Adipocyte (in vitro differentiated cells): ENCODE data around the gene STARD13.

Experiments
- DNase-seq: peaks from one replicate; pipeline ENCODE4 v3.0.0-alpha.2; 2015; ENCODE audit warnings: low read depth
- H3K27me3 ChIP-seq: replicated peaks from 2 replicates; pipeline ENCODE4 v1.7.0; 2013; ENCODE audit warnings: mild to moderate bottlenecking, low read length, moderate library complexity; ENCODE audit not compliant: control insufficient read depth, insufficient read depth
- H3K36me3 ChIP-seq: 2 replicates; pipeline ENCODE4 v1.7.0; 2013; ENCODE audit warnings: low read length, mild to moderate bottlenecking, moderate library complexity; ENCODE audit not compliant: control insufficient read depth, insufficient read depth, severe bottlenecking
- H3K4me1 ChIP-seq: 2 replicates; pipeline ENCODE4 v1.7.0; 2013; ENCODE audit warnings: mild to moderate bottlenecking, low read length, moderate library complexity; ENCODE audit not compliant: control insufficient read depth, insufficient read depth
- H3K4me3 ChIP-seq: 2 replicates; pipeline ENCODE4 v1.7.0; 2013; ENCODE audit warnings: mild to moderate bottlenecking, low read length, moderate library complexity
- H3K9ac ChIP-seq: 2 replicates; pipeline ENCODE4 v1.7.0; 2013; ENCODE audit warnings: mild to moderate bottlenecking, low read length, moderate library complexity
- H3K9me3 ChIP-seq: 2 replicates; pipeline ENCODE4 v1.7.0; 2013; ENCODE audit warnings: mild to moderate bottlenecking, low read length, moderate library complexity; ENCODE audit not compliant: control insufficient read depth

Gene STARD13

DNA sequence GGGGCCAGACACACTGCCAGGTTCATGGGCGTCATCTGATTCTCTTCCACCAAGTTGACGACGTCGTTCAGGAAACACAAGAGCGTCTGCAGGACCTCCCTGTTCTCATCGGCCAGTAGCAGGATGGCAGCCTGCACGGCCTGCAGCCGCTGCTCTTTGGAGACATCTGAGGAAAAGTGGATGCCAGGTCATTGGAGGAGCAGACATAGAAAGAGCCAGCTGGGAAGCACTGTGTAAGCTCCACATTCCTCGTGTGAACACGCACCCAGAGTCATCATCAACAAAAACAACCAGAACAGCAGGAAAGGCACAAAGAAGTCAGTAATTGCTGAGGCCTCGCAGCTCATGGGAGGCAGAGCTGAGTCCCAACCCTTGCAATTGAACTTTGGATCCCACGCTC lies 172.8 kb downstream of the STARD13 start:
- Histone ChIP-seq H3K4me1 (peaks cover 42% of the 10 kb centered on the region), H3K4me3 (no peak overlapping the region), H3K9me3 (no peaks in the 10 kb centered on the region), H3K36me3 (peaks cover 59% of the 10 kb centered on the region), H3K9ac (no peak overlapping the region), H3K27me3 (no peaks in the 10 kb centered on the region)
- DNase-seq, result no peak

DNA sequence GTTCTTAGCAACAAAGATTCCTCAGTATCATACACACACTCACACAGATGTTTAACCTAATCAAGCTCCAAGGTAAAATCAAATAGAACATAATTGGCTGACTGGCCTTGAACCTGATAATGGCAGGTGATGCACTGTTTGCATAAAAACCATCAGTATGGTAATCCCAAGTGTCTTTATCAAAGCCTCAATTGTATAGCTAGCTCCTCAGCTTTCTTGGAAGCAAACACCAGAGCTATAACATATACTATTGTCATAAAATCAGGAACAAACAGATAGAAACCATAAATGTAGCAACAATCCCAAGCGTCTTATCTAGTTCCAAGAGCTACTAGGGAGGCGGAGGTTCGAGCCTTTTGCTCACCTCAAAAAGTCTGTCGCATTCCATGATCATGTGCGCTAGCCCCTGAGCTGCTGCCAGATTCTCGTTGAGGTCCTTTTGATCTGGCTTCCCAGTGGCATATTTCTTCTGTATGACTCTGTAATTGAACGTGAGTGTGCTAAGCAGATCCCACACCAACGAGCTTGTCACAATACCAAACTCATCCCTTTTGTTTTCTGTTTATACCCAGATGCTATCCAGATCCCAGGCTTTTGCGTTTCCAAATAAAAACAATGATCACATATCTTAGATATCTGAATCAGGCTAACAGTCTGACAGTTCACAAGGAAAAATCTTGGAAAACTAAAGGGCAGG lies 174.0 kb downstream of the STARD13 start:
- H3K4me1 ChIP-seq, result peaks cover 42% of the 10 kb centered on the region
- H3K4me3 ChIP-seq, result no peak overlapping the region
- H3K36me3 ChIP-seq, result peaks cover 61% of the 10 kb centered on the region
- H3K27me3 ChIP-seq, result no peaks in the 10 kb centered on the region
- no peaks in the 10 kb centered on the region for H3K9me3 ChIP-seq
- H3K9ac ChIP-seq, result peak overlapping the region; percentile 13
- no peak for DNase-seq

DNA sequence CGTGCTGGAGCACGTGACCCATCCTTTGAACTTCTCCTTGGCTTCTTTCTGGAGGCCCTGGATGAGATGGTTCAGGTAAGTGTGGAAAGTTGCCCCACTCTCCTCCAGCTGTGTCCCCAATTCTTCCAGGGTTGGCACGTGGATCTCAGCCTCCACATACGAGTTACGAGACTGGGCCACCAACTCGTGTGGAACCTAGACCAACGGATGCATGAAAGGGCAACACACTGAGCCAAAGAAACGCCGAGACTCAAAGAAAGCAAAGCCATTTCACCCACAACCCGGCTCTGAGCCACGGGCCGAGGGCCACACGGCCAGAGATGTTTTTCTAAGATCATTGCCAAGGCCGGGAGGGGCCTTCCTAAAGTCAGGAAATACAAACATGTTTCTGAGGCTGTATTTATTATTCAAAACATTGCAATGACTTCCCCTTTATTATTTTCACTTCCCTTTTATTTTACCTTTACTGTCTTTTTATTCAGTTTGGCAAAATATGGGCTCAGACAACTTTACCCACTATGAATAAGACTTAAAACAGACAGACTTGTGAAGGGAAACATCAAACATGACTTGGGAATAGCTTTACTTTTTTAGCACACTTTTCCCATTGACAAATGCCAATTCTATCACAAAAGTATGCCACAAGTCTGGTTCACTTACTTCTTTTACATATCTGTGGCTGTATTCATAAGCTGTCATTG lies 174.7 kb downstream of the STARD13 start:
- H3K27me3 ChIP-seq, result no peaks in the 10 kb centered on the region
- peaks cover 61% of the 10 kb centered on the region for H3K36me3 ChIP-seq
- peaks cover 42% of the 10 kb centered on the region for H3K4me1 ChIP-seq
- no peaks in the 10 kb centered on the region for H3K9me3 ChIP-seq
- DNase-seq, result no peak
- no peak overlapping the region for H3K9ac ChIP-seq
- no peak overlapping the region for H3K4me3 ChIP-seq

DNA sequence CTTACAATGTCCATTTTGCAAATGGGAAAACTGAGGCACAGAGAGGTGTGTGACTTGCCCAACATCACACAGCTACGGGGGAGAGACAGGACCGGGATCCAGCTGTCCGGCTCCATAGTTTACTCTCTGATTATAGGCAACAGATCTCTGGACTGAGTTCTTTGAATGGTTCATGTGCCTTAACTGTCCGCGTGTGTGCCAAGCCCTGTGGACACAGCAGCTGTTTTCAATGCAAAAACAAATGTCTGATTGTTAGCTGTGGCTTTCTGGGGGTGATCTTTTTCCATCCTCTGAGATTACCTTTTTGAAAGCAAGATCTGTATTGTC lies 175.2 kb downstream of the STARD13 start:
- DNase-seq, result no peak
- peaks cover 61% of the 10 kb centered on the region for H3K36me3 ChIP-seq

DNA sequence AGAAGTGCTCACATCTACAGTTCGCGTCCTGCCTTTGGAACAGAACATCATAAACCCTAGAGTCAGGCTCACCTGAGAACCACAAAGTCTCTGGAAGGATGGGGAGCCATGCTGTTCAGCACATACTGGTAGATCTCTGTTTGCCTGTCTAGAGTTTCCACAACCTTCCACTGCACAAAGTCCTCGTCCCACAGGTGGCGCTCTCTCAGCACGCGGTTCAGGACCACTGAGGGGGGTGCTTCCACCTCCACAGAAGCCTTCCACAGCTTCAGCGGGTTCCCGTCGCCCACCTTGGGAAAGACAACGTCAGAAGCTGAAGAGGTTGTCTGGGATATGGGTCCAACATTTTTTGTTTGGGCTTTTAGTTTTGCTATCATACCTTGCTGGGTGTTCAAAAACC lies 175.8 kb downstream of the STARD13 start:
- Histone ChIP-seq H3K9me3 (no peaks in the 10 kb centered on the region), H3K27me3 (no peaks in the 10 kb centered on the region), H3K4me3 (peak overlapping the region; percentile 8), H3K9ac (peak overlapping the region; percentile 31), H3K4me1 (peaks cover 42% of the 10 kb centered on the region), H3K36me3 (peaks cover 61% of the 10 kb centered on the region)
- no peak for DNase-seq

More for the DNA sequence above, 175.2 kb downstream of the STARD13 start:
- no peaks in the 10 kb centered on the region for H3K27me3 ChIP-seq
- H3K9ac ChIP-seq, result no peak overlapping the region
- H3K4me3 ChIP-seq, result no peak overlapping the region
- H3K4me1 ChIP-seq, result peaks cover 42% of the 10 kb centered on the region
- no peaks in the 10 kb centered on the region for H3K9me3 ChIP-seq

DNA sequence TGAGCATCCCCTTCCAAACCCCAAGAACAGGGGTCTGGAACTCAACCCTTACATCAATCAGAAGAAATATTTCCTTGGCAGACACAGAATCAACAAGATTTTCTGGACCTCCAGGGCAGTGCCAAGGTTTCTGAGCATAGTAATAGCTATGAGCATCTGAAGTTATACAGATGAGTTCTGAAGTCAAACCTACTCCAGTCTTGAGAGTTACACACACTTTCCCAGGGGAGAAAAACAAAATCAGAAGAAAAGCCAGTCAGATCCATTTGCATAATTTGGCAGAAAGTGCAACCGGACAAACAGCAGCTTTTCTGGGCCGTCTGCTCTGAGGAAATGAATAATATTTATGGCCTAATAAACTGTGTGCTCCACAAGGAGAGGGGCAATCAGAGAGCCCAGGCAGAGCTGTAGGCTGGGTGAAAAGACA lies 176.3 kb downstream of the STARD13 start:
- peaks cover 42% of the 10 kb centered on the region for H3K4me1 ChIP-seq
- H3K27me3 ChIP-seq, result no peaks in the 10 kb centered on the region
- peak overlapping the region; percentile 31 for H3K9ac ChIP-seq
- H3K36me3 ChIP-seq, result peaks cover 61% of the 10 kb centered on the region
- peak overlapping the region; percentile 42 for H3K4me3 ChIP-seq
- H3K9me3 ChIP-seq, result no peaks in the 10 kb centered on the region
- DNase-seq, result no peak

DNA sequence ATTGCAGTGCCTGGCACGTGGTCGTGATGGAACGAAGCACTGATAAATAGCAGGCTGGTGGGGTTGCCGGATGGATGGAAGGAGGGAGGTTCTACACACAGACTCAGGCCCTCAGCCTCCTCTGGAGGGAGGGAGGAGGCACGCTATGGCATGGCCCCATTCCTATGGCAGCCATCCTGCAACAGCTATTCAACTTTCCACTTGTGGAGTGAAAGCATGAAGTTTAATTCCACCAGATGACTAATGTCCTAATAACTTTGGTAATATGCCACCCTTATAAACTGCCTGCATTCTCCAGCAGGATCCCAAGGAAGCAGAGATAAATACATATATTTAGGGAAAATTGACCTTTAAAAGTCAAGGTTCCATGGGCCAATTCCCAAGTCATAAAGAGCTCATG lies 176.9 kb downstream of the STARD13 start:
- Histone ChIP-seq H3K9ac (no peak overlapping the region), H3K27me3 (no peaks in the 10 kb centered on the region), H3K36me3 (peaks cover 55% of the 10 kb centered on the region), H3K4me1 (peaks cover 42% of the 10 kb centered on the region), H3K9me3 (no peaks in the 10 kb centered on the region), H3K4me3 (peak overlapping the region; percentile 42)
- peak; percentile 57 for DNase-seq

DNA sequence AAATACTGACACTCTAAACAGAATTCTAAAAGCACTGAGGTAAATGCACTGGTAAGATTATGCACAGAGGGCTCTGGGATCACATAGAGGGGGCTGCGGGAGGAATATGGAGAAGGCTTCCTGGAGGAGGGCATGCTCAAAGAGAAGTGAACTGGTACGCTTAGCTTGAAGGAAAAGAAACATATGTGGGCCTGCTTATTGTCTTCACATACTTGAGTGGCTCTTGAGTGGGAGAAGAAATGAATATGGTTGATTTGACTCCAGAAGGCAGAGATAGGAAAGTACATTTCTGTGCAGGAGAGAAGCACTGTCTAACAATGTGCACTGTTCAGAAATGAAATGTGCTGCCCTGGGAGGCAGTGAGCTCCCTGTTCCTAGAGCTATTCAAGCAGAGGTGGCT lies 178.2 kb downstream of the STARD13 start:
- Histone ChIP-seq H3K27me3 (no peaks in the 10 kb centered on the region), H3K9ac (no peak overlapping the region), H3K9me3 (no peaks in the 10 kb centered on the region), H3K4me1 (peaks cover 42% of the 10 kb centered on the region), H3K36me3 (peaks cover 42% of the 10 kb centered on the region), H3K4me3 (no peak overlapping the region)
- DNase-seq, result no peak

DNA sequence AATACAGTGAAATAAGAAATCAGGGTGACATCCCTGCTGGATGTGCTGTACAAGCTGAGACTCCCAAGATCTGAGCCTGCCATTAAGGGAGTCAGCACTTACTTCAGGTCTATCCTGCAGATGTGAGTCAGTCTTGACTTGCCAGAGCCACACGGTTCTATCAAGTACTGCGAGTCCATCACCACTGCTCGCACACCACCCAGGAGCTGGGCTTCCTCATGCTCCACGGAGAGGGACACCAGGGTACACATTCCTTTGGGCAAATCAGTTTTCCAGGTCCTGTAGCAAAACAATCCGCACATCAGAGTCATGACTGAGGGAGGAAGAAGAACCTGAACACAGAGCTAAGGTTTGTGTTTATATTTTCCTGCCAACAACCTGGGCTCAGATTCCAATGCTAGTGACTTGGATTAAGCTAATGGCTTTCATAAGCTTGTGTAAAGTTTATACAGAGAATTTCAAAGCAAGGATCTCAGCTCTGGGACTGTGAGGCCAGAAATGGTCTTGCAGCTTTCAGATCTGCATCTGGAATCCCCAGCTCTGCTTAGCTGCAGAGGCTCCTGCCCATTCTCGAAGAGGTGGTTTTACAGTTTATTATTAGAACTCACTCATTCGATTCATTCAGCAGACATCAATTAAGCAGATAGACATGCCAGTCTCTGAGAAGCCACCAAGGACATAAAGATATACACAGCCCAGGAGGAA lies 178.7 kb downstream of the STARD13 start:
- no peaks in the 10 kb centered on the region for H3K27me3 ChIP-seq
- H3K4me3 ChIP-seq, result no peak overlapping the region
- H3K36me3 ChIP-seq, result peaks cover 37% of the 10 kb centered on the region
- peak; percentile 12 for DNase-seq
- peaks cover 37% of the 10 kb centered on the region for H3K4me1 ChIP-seq
- no peaks in the 10 kb centered on the region for H3K9me3 ChIP-seq
- no peak overlapping the region for H3K9ac ChIP-seq

DNA sequence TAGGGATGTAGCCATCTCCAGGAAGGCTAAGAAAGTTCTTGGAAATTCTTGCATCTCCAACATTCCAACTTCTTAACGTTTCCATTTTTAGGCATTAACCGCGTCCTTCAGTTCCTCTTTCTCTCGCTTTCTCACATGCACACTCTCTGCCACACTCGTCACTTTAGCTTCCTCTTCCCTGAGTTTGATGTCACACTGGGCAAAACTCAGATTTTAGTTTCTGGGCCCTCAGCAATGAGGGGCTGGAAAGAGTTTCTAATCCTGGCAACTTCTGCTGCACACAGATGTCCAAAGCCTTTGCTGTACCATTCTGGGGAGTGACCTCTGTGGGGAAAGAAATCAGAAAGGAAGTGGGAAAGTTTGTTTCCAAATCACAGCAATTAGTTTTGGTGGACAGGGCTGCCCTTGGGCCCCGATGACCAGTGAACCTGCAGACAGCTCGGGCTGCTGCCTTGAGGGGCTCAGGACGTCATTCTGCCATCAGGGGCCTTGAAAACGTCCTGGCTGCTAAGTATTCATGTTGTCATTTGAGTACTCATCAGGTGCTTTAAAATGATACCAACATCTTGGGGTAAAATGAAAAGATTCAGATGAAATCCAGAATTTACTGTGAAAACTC lies 180.1 kb downstream of the STARD13 start:
- Histone ChIP-seq H3K36me3 (peaks cover 37% of the 10 kb centered on the region), H3K4me1 (peaks cover 24% of the 10 kb centered on the region), H3K27me3 (no peaks in the 10 kb centered on the region), H3K4me3 (no peak overlapping the region), H3K9me3 (no peaks in the 10 kb centered on the region), H3K9ac (no peak overlapping the region)
- DNase-seq, result no peak

DNA sequence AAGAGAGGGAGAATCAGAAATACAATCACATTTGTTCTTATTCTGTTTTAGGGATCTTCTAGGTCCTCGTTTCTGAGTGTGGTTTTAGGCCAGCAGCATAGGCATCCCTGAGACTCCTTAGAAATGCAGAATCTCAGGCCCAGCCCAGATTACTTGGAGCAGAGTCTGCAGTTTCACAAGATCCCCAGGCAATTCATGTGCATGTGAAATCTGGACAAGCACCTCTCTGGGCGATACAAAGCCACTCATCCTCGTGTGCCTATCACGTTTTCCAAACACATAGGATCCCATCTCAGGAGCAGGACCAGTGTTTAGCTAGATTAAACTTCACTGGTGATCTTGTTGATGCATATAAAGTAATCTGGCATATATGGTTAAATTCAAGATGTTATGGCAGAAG lies 182.1 kb downstream of the STARD13 start:
- Histone ChIP-seq H3K9ac (no peak overlapping the region), H3K4me1 (peaks cover 4% of the 10 kb centered on the region), H3K4me3 (no peak overlapping the region), H3K36me3 (peaks cover 37% of the 10 kb centered on the region), H3K9me3 (peaks cover 3% of the 10 kb centered on the region), H3K27me3 (no peaks in the 10 kb centered on the region)
- no peak for DNase-seq
